Body of pancreas (tissue), 4 donors: ENCODE data around the gene VTCN1.

Source experiments
- POLR2A ChIP-seq, 3 donors: fragments of 450-650 bp; IDR thresholded peaks; one replicate each; pipeline ENCODE4 v1.6.1; 2016; ENCODE audit warnings: antibody characterized with exemption in 3 of 3, mild to moderate bottlenecking in 2 of 3
- TF ChIP-seq, protein P1 (sequence below), 7 experiments: fragments of 450-650 bp in 4 of 7; fragments of 200-600 bp in 3 of 7; sonication (generic) in 3 of 7; IDR thresholded peaks; one replicate each; pipeline ENCODE4 v1.5.1; 2016 to 2019; ENCODE audit warnings: antibody characterized with exemption in 7 of 7

DNA sequence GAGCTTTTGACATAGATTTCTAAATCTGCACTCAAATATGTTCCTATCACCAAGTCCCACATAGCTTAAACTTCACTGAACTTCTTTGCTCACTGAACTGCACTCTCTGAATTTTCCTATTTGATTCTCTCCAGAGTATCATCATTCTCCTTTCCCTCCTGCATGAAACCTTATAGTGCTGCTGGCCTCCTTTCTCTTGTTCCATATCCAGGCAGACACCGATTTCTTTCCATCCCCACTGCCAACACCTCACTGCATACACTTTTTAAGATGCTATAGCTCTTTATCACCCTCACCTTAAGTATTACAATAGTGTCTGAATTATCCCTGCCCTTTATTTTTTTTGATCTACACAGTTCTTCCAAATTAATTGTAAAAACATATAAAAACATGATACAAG is 86.1 kb downstream of the VTCN1 start:
- TF ChIP-seq, protein P1, sequence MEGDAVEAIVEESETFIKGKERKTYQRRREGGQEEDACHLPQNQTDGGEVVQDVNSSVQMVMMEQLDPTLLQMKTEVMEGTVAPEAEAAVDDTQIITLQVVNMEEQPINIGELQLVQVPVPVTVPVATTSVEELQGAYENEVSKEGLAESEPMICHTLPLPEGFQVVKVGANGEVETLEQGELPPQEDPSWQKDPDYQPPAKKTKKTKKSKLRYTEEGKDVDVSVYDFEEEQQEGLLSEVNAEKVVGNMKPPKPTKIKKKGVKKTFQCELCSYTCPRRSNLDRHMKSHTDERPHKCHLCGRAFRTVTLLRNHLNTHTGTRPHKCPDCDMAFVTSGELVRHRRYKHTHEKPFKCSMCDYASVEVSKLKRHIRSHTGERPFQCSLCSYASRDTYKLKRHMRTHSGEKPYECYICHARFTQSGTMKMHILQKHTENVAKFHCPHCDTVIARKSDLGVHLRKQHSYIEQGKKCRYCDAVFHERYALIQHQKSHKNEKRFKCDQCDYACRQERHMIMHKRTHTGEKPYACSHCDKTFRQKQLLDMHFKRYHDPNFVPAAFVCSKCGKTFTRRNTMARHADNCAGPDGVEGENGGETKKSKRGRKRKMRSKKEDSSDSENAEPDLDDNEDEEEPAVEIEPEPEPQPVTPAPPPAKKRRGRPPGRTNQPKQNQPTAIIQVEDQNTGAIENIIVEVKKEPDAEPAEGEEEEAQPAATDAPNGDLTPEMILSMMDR (IDR thresholded peaks at IDR 0.05) = no peak
- no peak for TF ChIP-seq POLR2A (IDR thresholded peaks at IDR 0.05)
